Stomach (tissue), 4 donors: Measurements from ENCODE around the gene LMAN1.

Experiments
- POLR2A ChIP-seq, 4 donors: fragments of 450-650 bp; IDR thresholded peaks; one replicate each; pipeline ENCODE4 v1.6.1; 2016; ENCODE audit warnings: antibody characterized with exemption in 4 of 4, control low read depth in 2 of 4, mild to moderate bottlenecking in 1 of 4, moderate library complexity in 1 of 4
- TF ChIP-seq, protein P1 (sequence below), 7 experiments: fragments of 450-650 bp in 4 of 7; fragments of 200-600 bp in 3 of 7; sonication (generic) in 3 of 7; IDR thresholded peaks; one replicate each; pipeline ENCODE4 v1.5.1; 2016 to 2019; ENCODE audit warnings: antibody characterized with exemption in 7 of 7, control low read depth in 2 of 7, mild to moderate bottlenecking in 1 of 7

DNA sequence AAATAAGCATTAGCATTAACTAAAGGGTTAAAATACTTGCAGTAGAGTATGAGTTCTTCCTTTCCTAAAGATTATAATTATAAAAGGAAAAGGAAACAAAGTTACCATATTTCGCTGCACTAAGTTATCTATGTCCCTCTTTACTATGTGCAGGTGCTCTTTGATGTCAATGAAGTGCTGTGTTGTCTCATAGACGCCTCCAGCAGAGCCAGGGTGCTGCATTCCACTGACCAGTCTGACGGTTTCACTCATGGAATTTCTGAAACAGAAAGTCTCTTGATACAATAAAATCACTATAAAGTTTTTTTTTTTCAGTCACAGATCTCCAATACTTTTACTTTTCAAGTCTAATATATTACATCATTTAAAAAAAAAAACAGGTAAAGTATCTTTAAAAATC, 26.1 kb downstream of the LMAN1 start:
- TF ChIP-seq, protein P1, sequence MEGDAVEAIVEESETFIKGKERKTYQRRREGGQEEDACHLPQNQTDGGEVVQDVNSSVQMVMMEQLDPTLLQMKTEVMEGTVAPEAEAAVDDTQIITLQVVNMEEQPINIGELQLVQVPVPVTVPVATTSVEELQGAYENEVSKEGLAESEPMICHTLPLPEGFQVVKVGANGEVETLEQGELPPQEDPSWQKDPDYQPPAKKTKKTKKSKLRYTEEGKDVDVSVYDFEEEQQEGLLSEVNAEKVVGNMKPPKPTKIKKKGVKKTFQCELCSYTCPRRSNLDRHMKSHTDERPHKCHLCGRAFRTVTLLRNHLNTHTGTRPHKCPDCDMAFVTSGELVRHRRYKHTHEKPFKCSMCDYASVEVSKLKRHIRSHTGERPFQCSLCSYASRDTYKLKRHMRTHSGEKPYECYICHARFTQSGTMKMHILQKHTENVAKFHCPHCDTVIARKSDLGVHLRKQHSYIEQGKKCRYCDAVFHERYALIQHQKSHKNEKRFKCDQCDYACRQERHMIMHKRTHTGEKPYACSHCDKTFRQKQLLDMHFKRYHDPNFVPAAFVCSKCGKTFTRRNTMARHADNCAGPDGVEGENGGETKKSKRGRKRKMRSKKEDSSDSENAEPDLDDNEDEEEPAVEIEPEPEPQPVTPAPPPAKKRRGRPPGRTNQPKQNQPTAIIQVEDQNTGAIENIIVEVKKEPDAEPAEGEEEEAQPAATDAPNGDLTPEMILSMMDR (IDR thresholded peaks at IDR 0.05), result no peak
- TF ChIP-seq POLR2A (IDR thresholded peaks at IDR 0.05), result no peak
